ENCODE results near the gene FLT1.

Gene FLT1

GRCh38 chr13:28494778-28495537 lies at the start of gene FLT1:
Gene FLT1 (minus strand): TSS chr13:28495128. CDS start chr13:28494843, 285 bp downstream.
- DNase-seq = peak; percentile 27 to 55

GRCh38 chr13:28544026-28544425 lies 49.1 kb upstream of the FLT1 start:
- DNase-seq = no peak

GRCh38 chr13:28542804-28543203 lies 47.9 kb upstream of the FLT1 start:
- no peak for DNase-seq

GRCh38 chr13:28541966-28542365 lies 47.0 kb upstream of the FLT1 start:
- DNase-seq = no peak

- DNase-seq = no peak
Measured at GRCh38 chr13:28540612-28541011, 45.7 kb upstream of the FLT1 start.

- DNase-seq = no peak
Measured at GRCh38 chr13:28539625-28540286, 44.8 kb upstream of the FLT1 start.

- DNase-seq = no peak
Measured at GRCh38 chr13:28538932-28539331, 44.0 kb upstream of the FLT1 start.

- DNase-seq = no peak
Measured at GRCh38 chr13:28537171-28537570, 42.2 kb upstream of the FLT1 start.

- no peak for DNase-seq
Measured at GRCh38 chr13:28536371-28536770, 41.4 kb upstream of the FLT1 start.

- DNase-seq = no peak
Measured at GRCh38 chr13:28535734-28536133, 40.8 kb upstream of the FLT1 start.

GRCh38 chr13:28534801-28535200 lies 39.9 kb upstream of the FLT1 start:
- no peak for DNase-seq

GRCh38 chr13:28534210-28534609 lies 39.3 kb upstream of the FLT1 start:
- DNase-seq = no peak

- no peak for DNase-seq
Measured at GRCh38 chr13:28533441-28534166, 38.7 kb upstream of the FLT1 start.

- DNase-seq = no peak
Measured at GRCh38 chr13:28533125-28533436, 38.2 kb upstream of the FLT1 start.

- DNase-seq = no peak
Measured at GRCh38 chr13:28532388-28533124, 37.6 kb upstream of the FLT1 start.

- no peak for DNase-seq
Measured at GRCh38 chr13:28531845-28532387, 37.0 kb upstream of the FLT1 start.

GRCh38 chr13:28531077-28531844 lies 36.3 kb upstream of the FLT1 start:
- DNase-seq = no peak

- DNase-seq = no peak
Measured at GRCh38 chr13:28530729-28531076, 35.8 kb upstream of the FLT1 start.

- no peak for DNase-seq
Measured at GRCh38 chr13:28529836-28530235, 34.9 kb upstream of the FLT1 start.

- no peak for DNase-seq
Measured at GRCh38 chr13:28528848-28529247, 33.9 kb upstream of the FLT1 start.

GRCh38 chr13:28528388-28528787 lies 33.5 kb upstream of the FLT1 start:
- DNase-seq = no peak

GRCh38 chr13:28527629-28528028 lies 32.7 kb upstream of the FLT1 start:
- DNase-seq = no peak
